ENCODE measurements around the gene FAM216A. TPM values are rescaled to one million over a fixed set of nuclear protein-coding genes. Genes with fewer than 3 reads are reported as not detected.
"Not testable (repeated sequence)": the region's sequence is repeated elsewhere in the genome, so short reads cannot be mapped to it uniquely, and the experiment has no call there.

The FAM216A gene
- total RNA-seq, 1 donor from 2014 or later = 3.1 TPM

- TF ChIP-seq CTCF (IDR thresholded peaks at IDR 0.05; ENCODE audit: unreplicated experiment) = no peak
- no peaks in the 10 kb centered on the region for H3K27me3 Mint-ChIP-seq (ENCODE audit: unreplicated experiment)
- H3K4me3 Mint-ChIP-seq (ENCODE audit: unreplicated experiment) = no peak overlapping the region
- peaks cover 4% of the 10 kb centered on the region for H3K36me3 Mint-ChIP-seq (ENCODE audit: low read depth, unreplicated experiment)
- peaks cover 11% of the 10 kb centered on the region for H3K4me1 Mint-ChIP-seq (ENCODE audit: unreplicated experiment)
- H3K27ac Mint-ChIP-seq (ENCODE audit: unreplicated experiment) = no peak overlapping the region
- DNase-seq (ENCODE audit: low spot score) = no peak
- no peaks in the 10 kb centered on the region for H3K9me3 Mint-ChIP-seq (ENCODE audit: unreplicated experiment)
Observed at GRCh38 chr12:110505332-110505731, 36.7 kb downstream of the FAM216A start.

GRCh38 chr12:110508071-110508586 lies 39.5 kb downstream of the FAM216A start:
- Mint-ChIP-seq H3K4me1 (ENCODE audit: unreplicated experiment) (no peaks in the 10 kb centered on the region), H3K27ac (ENCODE audit: unreplicated experiment) (no peak overlapping the region), H3K9me3 (ENCODE audit: unreplicated experiment) (no peaks in the 10 kb centered on the region), H3K27me3 (ENCODE audit: unreplicated experiment) (no peaks in the 10 kb centered on the region), H3K4me3 (ENCODE audit: unreplicated experiment) (no peak overlapping the region), H3K36me3 (ENCODE audit: low read depth, unreplicated experiment) (no peaks in the 10 kb centered on the region)
- TF ChIP-seq CTCF (IDR thresholded peaks at IDR 0.05; ENCODE audit: unreplicated experiment) = no peak
- DNase-seq (ENCODE audit: low spot score) = no peak

GRCh38 chr12:110513842-110514241 lies 45.2 kb downstream of the FAM216A start:
- H3K4me3 Mint-ChIP-seq (ENCODE audit: unreplicated experiment) = no peak overlapping the region
- DNase-seq (ENCODE audit: low spot score) = no peak
- peaks cover 2% of the 10 kb centered on the region for H3K27me3 Mint-ChIP-seq (ENCODE audit: unreplicated experiment)
- no peaks in the 10 kb centered on the region for H3K9me3 Mint-ChIP-seq (ENCODE audit: unreplicated experiment)
- no peak overlapping the region for H3K27ac Mint-ChIP-seq (ENCODE audit: unreplicated experiment)
- H3K36me3 Mint-ChIP-seq (ENCODE audit: low read depth, unreplicated experiment) = no peaks in the 10 kb centered on the region
- no peak for TF ChIP-seq CTCF (IDR thresholded peaks at IDR 0.05; ENCODE audit: unreplicated experiment)
- H3K4me1 Mint-ChIP-seq (ENCODE audit: unreplicated experiment) = peaks cover 7% of the 10 kb centered on the region

- no peaks in the 10 kb centered on the region for H3K9me3 Mint-ChIP-seq (ENCODE audit: unreplicated experiment)
- no peak for DNase-seq (ENCODE audit: low spot score)
- H3K4me3 Mint-ChIP-seq (ENCODE audit: unreplicated experiment) = no peak overlapping the region
- no peak for TF ChIP-seq CTCF (IDR thresholded peaks at IDR 0.05; ENCODE audit: unreplicated experiment)
- H3K27me3 Mint-ChIP-seq (ENCODE audit: unreplicated experiment) = peaks cover 2% of the 10 kb centered on the region
- H3K36me3 Mint-ChIP-seq (ENCODE audit: low read depth, unreplicated experiment) = no peaks in the 10 kb centered on the region
- no peak overlapping the region for H3K27ac Mint-ChIP-seq (ENCODE audit: unreplicated experiment)
- peaks cover 7% of the 10 kb centered on the region for H3K4me1 Mint-ChIP-seq (ENCODE audit: unreplicated experiment)
Observed at GRCh38 chr12:110514363-110514762, 45.7 kb downstream of the FAM216A start.

GRCh38 chr12:110516995-110517394 lies 48.4 kb downstream of the FAM216A start:
- Mint-ChIP-seq H3K9me3 (ENCODE audit: unreplicated experiment) (no peaks in the 10 kb centered on the region), H3K27me3 (ENCODE audit: unreplicated experiment) (peaks cover 2% of the 10 kb centered on the region), H3K4me3 (ENCODE audit: unreplicated experiment) (no peak overlapping the region), H3K27ac (ENCODE audit: unreplicated experiment) (no peak overlapping the region), H3K4me1 (ENCODE audit: unreplicated experiment) (peaks cover 7% of the 10 kb centered on the region), H3K36me3 (ENCODE audit: low read depth, unreplicated experiment) (no peaks in the 10 kb centered on the region)
- no peak for DNase-seq (ENCODE audit: low spot score)
- no peak for TF ChIP-seq CTCF (IDR thresholded peaks at IDR 0.05; ENCODE audit: unreplicated experiment)

- not testable (repeated sequence) for H3K4me3 Mint-ChIP-seq (ENCODE audit: unreplicated experiment); H3K4me1 Mint-ChIP-seq (ENCODE audit: unreplicated experiment); H3K27me3 Mint-ChIP-seq (ENCODE audit: unreplicated experiment); DNase-seq (ENCODE audit: low spot score); H3K27ac Mint-ChIP-seq (ENCODE audit: unreplicated experiment); H3K36me3 Mint-ChIP-seq (ENCODE audit: low read depth, unreplicated experiment); H3K9me3 Mint-ChIP-seq (ENCODE audit: unreplicated experiment)
Observed at GRCh38 chr12:110518014-110518413, 49.4 kb downstream of the FAM216A start.

- H3K27ac Mint-ChIP-seq (ENCODE audit: unreplicated experiment); H3K9me3 Mint-ChIP-seq (ENCODE audit: unreplicated experiment); H3K4me1 Mint-ChIP-seq (ENCODE audit: unreplicated experiment); H3K36me3 Mint-ChIP-seq (ENCODE audit: low read depth, unreplicated experiment); DNase-seq (ENCODE audit: low spot score); H3K27me3 Mint-ChIP-seq (ENCODE audit: unreplicated experiment); H3K4me3 Mint-ChIP-seq (ENCODE audit: unreplicated experiment): not testable (repeated sequence)
Observed at GRCh38 chr12:110520876-110521712, 52.4 kb downstream of the FAM216A start.

Data from endothelial cell (in vitro differentiated cells).